ENCODE results near the gene SNX10. TPM values are rescaled to one million over a fixed set of nuclear protein-coding genes. Genes with fewer than 3 reads are reported as not detected.

SNX10 gene
- total RNA-seq, 2 experiments from 2014 or later, result 31.6 to 33.0 TPM

DNA sequence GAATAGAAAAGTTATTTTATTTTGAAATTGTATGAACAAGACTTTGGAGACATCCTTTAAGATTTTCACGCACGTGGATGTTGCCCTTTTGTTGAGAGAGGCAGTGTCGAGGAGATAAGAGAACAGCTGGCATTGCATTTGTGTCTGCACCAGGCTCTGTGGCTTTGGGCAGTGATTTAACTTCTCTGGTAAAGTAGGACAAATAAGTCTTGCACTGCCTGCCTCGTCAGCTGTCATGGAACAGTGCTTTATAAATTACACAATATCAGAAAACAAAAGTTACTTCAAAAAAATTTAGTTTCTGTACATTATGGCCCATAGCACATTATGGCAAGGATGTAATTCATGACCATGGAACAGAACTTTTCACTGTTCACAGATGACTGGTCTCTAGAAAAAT lies 20.1 kb downstream of the SNX10 start:
- no peaks in the 10 kb centered on the region for H3K27me3 Mint-ChIP-seq
- no peaks in the 10 kb centered on the region for H3K9me3 Mint-ChIP-seq
- H3K27ac Mint-ChIP-seq, result no peak overlapping the region
- peaks cover 6% of the 10 kb centered on the region for H3K4me1 Mint-ChIP-seq
- H3K36me3 Mint-ChIP-seq, result peaks cover 10% of the 10 kb centered on the region
- H3K4me3 Mint-ChIP-seq, result no peak overlapping the region
- no peak for DNase-seq

DNA sequence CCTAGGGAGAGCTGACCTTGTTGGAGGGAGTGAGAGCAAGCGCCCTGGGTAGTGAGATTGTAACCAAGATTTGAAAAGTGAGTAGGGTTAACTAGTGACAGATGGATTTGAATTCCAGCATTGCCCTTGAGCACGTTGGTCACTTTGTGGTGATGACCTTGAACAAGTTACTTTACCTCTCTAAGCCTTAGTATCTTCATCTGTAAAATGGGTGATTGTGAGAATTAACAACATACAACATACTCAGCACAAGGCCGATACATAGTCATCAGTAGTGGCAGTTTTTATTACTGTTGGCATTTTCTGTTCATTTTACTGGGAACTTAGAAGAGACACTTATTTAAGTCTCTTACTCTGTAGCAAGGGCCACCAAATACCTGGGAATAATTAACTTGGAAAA lies 25.5 kb downstream of the SNX10 start:
- peaks cover 2% of the 10 kb centered on the region for H3K4me1 Mint-ChIP-seq
- no peak overlapping the region for H3K4me3 Mint-ChIP-seq
- H3K36me3 Mint-ChIP-seq, result peaks cover 8% of the 10 kb centered on the region
- no peak for DNase-seq
- H3K27ac Mint-ChIP-seq, result no peak overlapping the region
- H3K27me3 Mint-ChIP-seq, result no peaks in the 10 kb centered on the region
- H3K9me3 Mint-ChIP-seq, result no peaks in the 10 kb centered on the region

DNA sequence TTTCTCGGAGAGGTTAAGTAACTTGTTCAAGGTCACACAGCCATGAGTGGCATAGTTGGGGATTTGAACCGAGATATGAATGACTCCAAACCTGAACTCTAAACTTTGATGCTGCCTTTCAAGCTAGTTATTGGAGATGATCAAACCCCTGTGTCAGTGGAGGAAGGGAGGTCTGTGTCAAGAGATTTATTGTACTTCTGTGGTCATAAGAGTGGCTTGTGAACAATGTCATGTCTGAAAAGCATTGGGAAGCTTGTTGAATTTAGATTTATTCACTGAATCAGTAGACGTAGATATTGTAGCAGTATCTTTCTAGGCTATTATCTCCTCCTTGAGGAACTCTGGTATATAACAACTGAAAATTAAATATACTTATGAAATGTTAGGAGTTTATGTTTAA lies 27.3 kb downstream of the SNX10 start:
- no peaks in the 10 kb centered on the region for H3K9me3 Mint-ChIP-seq
- peaks cover 2% of the 10 kb centered on the region for H3K4me1 Mint-ChIP-seq
- H3K4me3 Mint-ChIP-seq, result no peak overlapping the region
- H3K27me3 Mint-ChIP-seq, result no peaks in the 10 kb centered on the region
- H3K27ac Mint-ChIP-seq, result no peak overlapping the region
- peaks cover 13% of the 10 kb centered on the region for H3K36me3 Mint-ChIP-seq
- no peak for DNase-seq

DNA sequence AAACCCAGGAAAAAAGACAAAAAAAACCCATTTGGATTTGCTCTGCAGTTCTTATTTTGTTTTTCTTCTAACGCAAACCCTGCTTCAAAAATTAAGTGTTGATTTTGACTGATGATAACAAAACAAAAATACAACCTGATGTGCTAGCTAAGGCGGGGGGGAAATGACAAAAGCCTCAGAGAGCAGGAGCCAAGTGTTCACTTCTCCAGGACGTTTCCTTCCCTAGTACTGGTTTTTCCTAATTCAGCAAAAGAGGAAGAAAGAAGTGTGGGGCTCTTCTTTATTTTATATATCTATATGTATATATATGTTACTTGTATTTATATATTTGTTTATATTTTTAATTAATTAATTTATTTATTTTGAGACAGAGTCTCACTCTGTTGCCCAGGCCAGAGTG lies 28.0 kb downstream of the SNX10 start:
- no peaks in the 10 kb centered on the region for H3K4me1 Mint-ChIP-seq
- no peak overlapping the region for H3K4me3 Mint-ChIP-seq
- no peak overlapping the region for H3K27ac Mint-ChIP-seq
- DNase-seq, result no peak
- peaks cover 13% of the 10 kb centered on the region for H3K36me3 Mint-ChIP-seq
- no peaks in the 10 kb centered on the region for H3K9me3 Mint-ChIP-seq
- H3K27me3 Mint-ChIP-seq, result no peaks in the 10 kb centered on the region

DNA sequence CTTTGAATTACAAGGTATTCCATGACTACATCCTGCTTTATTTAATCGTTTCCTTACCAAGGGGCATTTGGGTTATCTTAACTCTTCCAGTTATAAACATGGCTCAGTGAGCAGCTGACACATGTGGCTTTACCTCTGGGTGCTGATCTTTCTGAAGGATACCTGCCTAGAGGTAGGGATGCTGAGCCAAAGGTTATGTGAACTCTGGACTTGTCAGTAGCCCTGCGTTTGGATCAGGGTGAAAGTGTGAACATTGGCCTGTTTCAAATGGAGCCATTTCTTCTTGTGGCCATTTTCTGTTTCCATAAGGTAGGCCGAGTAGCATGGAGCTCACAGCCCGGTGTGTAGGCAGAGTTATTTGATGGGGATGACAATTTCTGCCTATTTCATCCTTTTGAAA lies 29.2 kb downstream of the SNX10 start:
- Mint-ChIP-seq H3K9me3 (no peaks in the 10 kb centered on the region), H3K27ac (no peak overlapping the region), H3K27me3 (no peaks in the 10 kb centered on the region), H3K36me3 (peaks cover 13% of the 10 kb centered on the region), H3K4me1 (no peaks in the 10 kb centered on the region), H3K4me3 (no peak overlapping the region)
- no peak for DNase-seq

DNA sequence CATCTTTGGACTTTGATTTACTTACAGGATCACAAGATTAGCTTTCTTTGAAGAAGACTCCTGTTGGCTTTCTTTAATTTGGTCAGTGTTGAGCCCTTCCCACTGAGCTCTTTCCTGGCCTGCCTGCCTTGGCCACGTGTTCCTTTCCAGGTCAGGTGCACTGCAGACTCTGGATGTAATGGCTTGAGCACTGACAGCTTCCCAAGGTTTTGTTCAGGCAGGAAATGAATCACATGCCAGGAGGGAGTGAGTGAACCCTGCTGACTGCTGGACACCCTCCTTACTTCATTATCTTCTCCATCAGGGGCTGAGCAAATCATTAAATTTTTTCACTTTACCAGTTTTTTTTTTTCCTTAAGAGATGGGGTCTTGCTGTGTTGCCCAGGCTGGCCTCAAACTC lies 29.8 kb downstream of the SNX10 start:
- H3K27me3 Mint-ChIP-seq, result no peaks in the 10 kb centered on the region
- no peak overlapping the region for H3K4me3 Mint-ChIP-seq
- H3K9me3 Mint-ChIP-seq, result no peaks in the 10 kb centered on the region
- H3K4me1 Mint-ChIP-seq, result no peaks in the 10 kb centered on the region
- H3K36me3 Mint-ChIP-seq, result peaks cover 13% of the 10 kb centered on the region
- no peak overlapping the region for H3K27ac Mint-ChIP-seq
- DNase-seq, result no peak

DNA sequence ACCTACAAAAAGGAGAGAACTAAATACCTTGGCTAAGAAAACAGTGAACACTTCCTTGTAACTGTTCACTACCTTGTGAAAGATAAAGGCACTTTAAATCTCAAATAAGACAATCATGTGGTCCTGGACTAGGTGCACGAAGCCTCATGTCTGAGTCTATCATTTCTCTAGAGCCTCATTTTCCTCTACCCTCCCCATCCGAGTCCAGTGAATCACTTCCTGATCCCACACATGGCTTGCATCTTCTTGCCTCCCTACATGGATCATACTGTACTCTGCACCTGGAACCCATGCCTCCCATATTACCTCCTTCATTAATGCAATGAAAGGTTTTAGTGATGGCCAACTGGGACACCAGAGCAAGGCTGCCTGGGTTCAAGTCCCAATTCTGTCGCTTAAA lies 34.5 kb downstream of the SNX10 start:
- Mint-ChIP-seq H3K27me3 (no peaks in the 10 kb centered on the region), H3K4me3 (no peak overlapping the region), H3K36me3 (peaks cover 26% of the 10 kb centered on the region), H3K9me3 (no peaks in the 10 kb centered on the region), H3K4me1 (peaks cover 6% of the 10 kb centered on the region), H3K27ac (no peak overlapping the region)
- no peak for DNase-seq

DNA sequence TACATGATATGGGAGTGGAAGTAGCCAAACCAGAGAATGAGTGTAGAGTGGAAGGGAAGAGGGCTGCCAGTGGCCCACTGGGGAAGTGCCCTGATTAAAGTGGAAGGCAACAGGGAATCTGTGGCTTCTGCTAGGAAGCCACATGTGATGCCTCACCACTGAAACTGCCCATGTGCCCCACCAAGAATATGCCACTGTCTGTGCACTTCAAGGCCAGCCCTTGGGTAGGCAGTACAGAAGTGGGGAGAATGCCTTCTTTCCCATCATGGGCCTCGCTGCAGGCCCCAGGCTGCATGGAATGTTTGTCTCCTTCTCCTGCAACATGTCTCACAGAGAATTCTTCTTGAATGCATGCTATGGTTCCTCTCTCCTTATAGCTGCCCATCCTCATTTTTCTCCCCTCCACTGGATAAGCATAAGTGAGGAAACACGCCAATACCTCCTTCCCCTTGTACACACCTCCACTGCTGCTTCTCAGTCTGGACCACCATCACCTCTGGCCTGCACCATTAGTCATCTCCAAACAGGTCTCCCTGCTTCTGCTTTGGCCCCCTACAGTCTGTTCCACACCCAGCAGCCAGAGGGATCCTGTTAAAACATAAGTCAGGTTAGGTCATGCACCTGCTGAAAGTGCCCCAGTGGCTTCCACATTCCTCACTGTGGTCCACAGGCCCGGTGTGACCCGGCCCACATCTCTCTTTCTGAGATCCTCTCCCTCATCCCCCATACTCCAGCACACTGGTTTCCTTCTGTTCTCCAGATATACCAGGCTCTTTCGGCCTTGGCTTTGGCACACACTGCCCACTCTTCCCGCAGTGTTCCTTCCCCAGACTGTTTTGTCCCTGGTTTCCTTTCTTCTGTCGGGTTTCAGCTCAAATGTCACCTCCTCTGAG lies 37.1 kb downstream of the SNX10 start:
- no peak for DNase-seq
- Mint-ChIP-seq H3K27ac (no peak overlapping the region), H3K36me3 (peaks cover 24% of the 10 kb centered on the region), H3K27me3 (no peaks in the 10 kb centered on the region), H3K4me1 (peaks cover 9% of the 10 kb centered on the region), H3K9me3 (peaks cover 3% of the 10 kb centered on the region), H3K4me3 (no peak overlapping the region)

DNA sequence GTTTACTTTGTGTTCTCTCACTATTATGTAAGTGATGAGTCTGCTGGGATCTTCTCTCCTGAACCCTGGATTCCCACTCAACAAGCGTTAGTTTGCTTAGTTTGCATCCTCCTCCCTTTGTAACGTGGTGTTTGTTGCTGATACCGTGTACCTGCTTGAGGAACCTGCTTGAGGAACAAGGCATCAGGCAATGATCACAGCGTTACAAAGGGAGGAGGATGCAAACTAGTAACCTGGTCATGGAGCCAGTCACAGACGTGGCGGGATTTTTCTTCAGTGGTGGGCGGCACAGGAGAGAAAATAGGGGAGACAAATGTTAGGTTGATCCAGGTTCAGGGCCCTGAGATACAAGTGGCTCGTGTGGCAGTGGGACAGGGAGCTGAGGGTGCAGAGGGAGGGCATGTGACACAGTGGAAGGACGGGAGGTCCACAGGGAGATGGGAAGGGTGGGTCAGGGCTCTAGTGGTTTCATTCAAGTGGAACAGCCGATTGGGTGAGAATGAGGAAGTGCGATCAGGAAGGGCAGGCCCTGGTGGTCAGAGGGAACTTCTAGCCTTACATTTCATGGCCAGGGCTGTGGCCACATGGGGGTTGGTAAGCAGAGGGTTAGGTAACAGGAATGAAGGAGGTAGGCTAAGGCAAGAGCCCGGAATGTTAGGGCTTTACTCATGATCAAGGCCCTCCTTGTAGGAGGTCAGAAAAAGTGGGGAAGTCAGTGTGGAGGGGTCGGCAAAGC lies 38.0 kb downstream of the SNX10 start:
- Mint-ChIP-seq H3K27ac (peak overlapping the region; percentile 8), H3K9me3 (peaks cover 3% of the 10 kb centered on the region), H3K4me1 (peaks cover 17% of the 10 kb centered on the region), H3K36me3 (peaks cover 24% of the 10 kb centered on the region), H3K27me3 (no peaks in the 10 kb centered on the region), H3K4me3 (no peak overlapping the region)
- no peak for DNase-seq

DNA sequence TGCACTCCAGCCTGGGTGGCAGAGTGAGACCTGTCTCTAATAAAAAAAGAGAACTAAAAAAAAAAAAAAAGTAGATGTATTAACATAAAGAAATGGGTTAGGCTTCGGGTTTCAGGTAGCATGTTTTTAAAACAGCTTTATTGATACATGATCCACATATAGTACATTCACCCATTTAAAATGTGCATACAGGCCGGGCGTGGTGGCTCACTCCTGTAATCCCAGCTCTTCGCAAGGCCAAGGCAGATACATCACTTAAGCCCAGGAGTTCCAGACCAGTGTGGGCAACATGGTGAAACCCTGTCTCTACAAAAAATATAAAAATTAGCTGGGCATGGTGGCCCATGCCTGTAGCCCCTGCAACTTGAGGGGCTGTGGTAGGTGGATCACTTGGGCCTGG lies 39.5 kb downstream of the SNX10 start:
- peaks cover 26% of the 10 kb centered on the region for H3K4me1 Mint-ChIP-seq
- no peaks in the 10 kb centered on the region for H3K27me3 Mint-ChIP-seq
- DNase-seq, result no peak
- peaks cover 3% of the 10 kb centered on the region for H3K9me3 Mint-ChIP-seq
- peaks cover 26% of the 10 kb centered on the region for H3K36me3 Mint-ChIP-seq
- no peak overlapping the region for H3K27ac Mint-ChIP-seq
- H3K4me3 Mint-ChIP-seq, result no peak overlapping the region

DNA sequence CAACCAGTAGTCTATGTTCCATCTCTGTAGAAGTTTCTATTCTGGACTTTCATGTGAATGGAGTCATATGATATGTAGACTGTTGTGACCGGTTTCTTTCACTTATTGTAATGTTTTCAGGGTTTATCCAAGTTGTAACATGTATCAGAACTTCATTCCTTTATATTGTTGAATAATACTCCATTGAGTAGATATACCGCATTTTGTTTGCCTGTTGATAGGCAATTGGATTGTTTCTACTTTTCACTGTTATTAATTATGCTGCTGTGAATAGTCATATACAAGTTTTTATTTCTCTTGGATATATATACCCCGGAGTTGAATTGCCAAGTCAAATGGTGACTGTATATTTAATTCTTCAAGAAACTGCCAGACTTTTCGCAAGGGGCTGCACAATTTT lies 40.1 kb downstream of the SNX10 start:
- Mint-ChIP-seq H3K36me3 (peaks cover 26% of the 10 kb centered on the region), H3K27ac (no peak overlapping the region), H3K4me1 (peaks cover 26% of the 10 kb centered on the region), H3K4me3 (no peak overlapping the region), H3K27me3 (no peaks in the 10 kb centered on the region), H3K9me3 (peaks cover 3% of the 10 kb centered on the region)
- no peak for DNase-seq

DNA sequence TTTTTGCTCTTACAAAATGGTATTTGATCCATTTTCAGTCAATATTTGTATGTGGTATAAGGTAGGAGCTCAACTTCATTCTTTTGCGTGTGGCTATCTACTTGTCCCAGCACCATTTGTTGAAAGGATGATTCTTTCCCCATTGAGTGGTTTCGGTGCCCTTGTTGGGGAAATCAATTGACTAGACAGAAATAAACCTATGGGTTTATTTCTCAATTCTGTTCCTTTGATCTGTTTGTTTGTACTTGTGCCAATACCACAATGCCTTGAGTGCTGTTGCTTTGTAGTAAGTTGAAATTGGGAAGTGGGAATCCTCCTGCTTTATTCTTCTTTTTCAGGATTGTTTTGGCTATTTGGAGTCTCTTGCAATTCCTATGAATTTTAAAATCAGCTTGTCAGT lies 41.0 kb downstream of the SNX10 start:
- H3K9me3 Mint-ChIP-seq, result peaks cover 3% of the 10 kb centered on the region
- H3K4me1 Mint-ChIP-seq, result peaks cover 29% of the 10 kb centered on the region
- no peaks in the 10 kb centered on the region for H3K27me3 Mint-ChIP-seq
- H3K27ac Mint-ChIP-seq, result no peak overlapping the region
- H3K4me3 Mint-ChIP-seq, result no peak overlapping the region
- peaks cover 26% of the 10 kb centered on the region for H3K36me3 Mint-ChIP-seq
- DNase-seq, result no peak

DNA sequence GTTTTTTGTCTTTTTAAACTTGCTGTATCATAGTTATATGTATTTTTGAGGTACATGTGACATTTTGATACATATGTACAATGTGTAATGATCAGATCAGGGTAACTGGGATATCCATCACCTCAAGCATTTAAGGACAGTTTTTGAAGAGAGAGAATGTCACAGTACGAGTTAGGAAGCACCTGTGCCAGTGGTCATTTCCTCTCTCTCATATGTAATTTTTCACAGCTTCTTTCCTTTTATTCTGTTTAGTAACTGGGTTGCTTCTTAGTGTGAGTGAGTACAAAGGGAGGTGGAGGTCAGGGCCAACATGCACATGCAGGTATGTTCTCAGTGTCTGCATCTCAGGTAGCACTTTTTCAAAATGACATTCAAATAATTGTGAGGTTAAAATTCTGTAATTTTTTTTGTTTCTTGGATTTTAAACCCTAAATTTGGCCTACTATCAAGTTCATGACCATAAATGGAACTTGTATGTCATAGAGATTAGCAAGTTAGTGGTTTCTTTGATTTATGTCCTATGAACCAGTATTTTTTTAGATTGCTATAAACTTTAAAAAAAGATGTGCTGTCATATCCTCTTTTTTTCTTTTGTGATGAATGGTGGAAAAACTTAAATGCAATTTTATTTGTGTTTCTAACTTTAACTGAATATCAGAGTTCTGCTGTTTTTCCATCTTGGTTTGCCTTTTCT lies 42.7 kb downstream of the SNX10 start:
- peak overlapping the region; percentile 32 for H3K27ac Mint-ChIP-seq
- no peak for DNase-seq

DNA sequence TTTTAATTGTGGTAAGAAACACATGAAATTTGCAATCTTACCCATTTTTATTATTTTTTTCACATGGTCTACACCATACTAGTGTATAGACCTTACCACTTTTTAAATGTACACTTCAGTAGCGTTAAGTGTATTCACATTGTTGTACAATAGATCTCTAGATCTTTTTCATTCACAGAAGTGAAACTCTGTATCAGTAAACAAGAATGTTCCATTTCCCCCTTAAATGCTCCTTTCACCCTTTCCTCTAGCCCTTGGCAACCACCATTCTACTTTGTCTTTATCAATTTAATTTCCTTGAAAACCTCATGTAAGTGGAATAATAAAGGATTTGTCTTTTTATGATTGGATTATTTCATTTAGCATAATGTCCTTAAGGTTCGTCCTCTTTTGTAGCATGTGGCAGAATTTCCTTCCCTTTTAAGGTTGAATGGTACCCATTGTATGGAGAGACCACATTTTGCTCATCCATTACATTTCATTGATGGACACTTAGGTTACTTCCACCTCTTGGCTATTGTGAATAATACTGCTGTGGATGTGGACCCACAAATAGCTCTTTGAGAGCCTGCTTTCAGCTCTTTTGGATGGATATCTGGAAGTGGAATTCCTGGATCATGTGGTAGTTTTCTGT lies 45.7 kb downstream of the SNX10 start:
- H3K27ac Mint-ChIP-seq, result no peak overlapping the region
- H3K9me3 Mint-ChIP-seq, result no peaks in the 10 kb centered on the region
- no peak for DNase-seq
- H3K4me3 Mint-ChIP-seq, result no peak overlapping the region
- H3K4me1 Mint-ChIP-seq, result peaks cover 27% of the 10 kb centered on the region
- H3K36me3 Mint-ChIP-seq, result peaks cover 8% of the 10 kb centered on the region
- no peaks in the 10 kb centered on the region for H3K27me3 Mint-ChIP-seq

More for the DNA sequence above, 42.7 kb downstream of the SNX10 start:
- peaks cover 3% of the 10 kb centered on the region for H3K9me3 Mint-ChIP-seq
- no peak overlapping the region for H3K4me3 Mint-ChIP-seq
- peaks cover 24% of the 10 kb centered on the region for H3K4me1 Mint-ChIP-seq
- H3K27me3 Mint-ChIP-seq, result no peaks in the 10 kb centered on the region
- peaks cover 19% of the 10 kb centered on the region for H3K36me3 Mint-ChIP-seq

DNA sequence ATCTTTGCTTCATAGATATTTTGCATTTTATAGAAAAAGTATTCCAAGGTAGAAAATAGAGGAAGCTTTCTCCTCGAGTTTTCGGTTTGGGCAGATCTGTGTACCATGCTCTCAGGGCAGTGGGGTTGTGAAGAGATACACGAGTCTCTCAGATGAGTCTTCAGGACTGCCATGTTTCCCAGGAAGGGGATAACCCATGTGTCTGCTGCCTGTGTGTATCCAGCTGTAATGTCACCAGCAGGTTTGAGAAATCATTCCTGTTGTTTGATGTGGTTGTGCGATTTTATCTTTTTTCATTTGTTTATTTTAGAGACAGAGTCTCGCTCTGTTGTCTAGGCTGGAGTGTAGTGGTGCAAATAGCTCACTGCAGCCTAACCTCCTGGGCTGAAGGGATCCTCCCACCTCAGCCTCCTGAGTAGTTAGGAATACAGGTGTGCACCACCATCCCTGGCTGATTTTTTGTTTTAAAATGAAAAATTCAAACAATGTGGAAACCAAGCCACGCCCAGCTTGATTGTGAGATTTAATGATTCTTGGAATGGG lies 48.9 kb downstream of the SNX10 start:
- Mint-ChIP-seq H3K4me3 (no peak overlapping the region), H3K9me3 (no peaks in the 10 kb centered on the region), H3K27me3 (no peaks in the 10 kb centered on the region), H3K4me1 (peaks cover 8% of the 10 kb centered on the region), H3K27ac (no peak overlapping the region), H3K36me3 (peaks cover 12% of the 10 kb centered on the region)
- DNase-seq, result no peak

Measured in activated naive CD8-positive, alpha-beta T cell treated with anti-CD3 and anti-CD28 coated beads for 36 hours (primary cell).